Left lobe of liver (tissue), 2 donors: ENCODE results near the gene RASSF6. TPM values are rescaled to one million over a fixed set of nuclear protein-coding genes. Genes with fewer than 3 reads are reported as not detected.
"Not testable (repeated sequence)": the region's sequence is repeated elsewhere in the genome, so short reads cannot be mapped to it uniquely, and the experiment has no call there.

Experiments
- ATAC-seq: fragments of 200-7000 bp; cut with Tn5 transposase; one replicate; pipeline ENCODE4 v1.9.1; 2020; ENCODE audit warnings: mild to moderate bottlenecking, moderate library complexity
- DNase-seq: peaks from one replicate; pipeline ENCODE4 v3.0.0-alpha.2; 2020; ENCODE audit warnings: low spot score
- total RNA-seq: library from RNA; stranded (reverse); gene quantifications from one replicate; pipeline ENCODE4 v1.2.1, GENCODE V29; 2021
- donor health status: DM: no; HTN: no; CAD: no; lungs with moderate emphysema.
- donor health status: DM: no; HTN: yes; CAD: no.

RASSF6 gene
- total RNA-seq, 1 donor from 2014 or later, result 0.23 TPM

GRCh38 chr4:73585345-73585744 lies 34.9 kb downstream of the RASSF6 start:
- ATAC-seq (no peak), DNase-seq (no peak)

- no peak for DNase-seq
- no peak for ATAC-seq
Observed at GRCh38 chr4:73583666-73584065, 36.6 kb downstream of the RASSF6 start.

GRCh38 chr4:73577371-73577770 lies 42.9 kb downstream of the RASSF6 start:
- ATAC-seq, result peak; percentile 31
- DNase-seq, result no peak

GRCh38 chr4:73576381-73576780 lies 43.9 kb downstream of the RASSF6 start:
- no peak for DNase-seq
- ATAC-seq, result no peak

GRCh38 chr4:73575660-73576059 lies 44.6 kb downstream of the RASSF6 start:
- ATAC-seq, result no peak
- no peak for DNase-seq

- DNase-seq (peak; percentile 63), ATAC-seq (peak; percentile 96)
Observed at GRCh38 chr4:73573794-73574528, 46.3 kb downstream of the RASSF6 start.

GRCh38 chr4:73550865-73551264 lies 69.4 kb downstream of the RASSF6 start:
- DNase-seq, ATAC-seq: not testable (repeated sequence)

- ATAC-seq (peak; percentile 22), DNase-seq (peak; percentile 59)
Observed at GRCh38 chr4:73544620-73545019, 75.6 kb downstream of the RASSF6 start.

GRCh38 chr4:73541251-73541650 lies 79.0 kb downstream of the RASSF6 start:
- DNase-seq, result no peak
- ATAC-seq, result peak; percentile 40

- DNase-seq (no peak), ATAC-seq (no peak)
Observed at GRCh38 chr4:73540826-73541225, 79.4 kb downstream of the RASSF6 start.

GRCh38 chr4:73539386-73539785 lies 80.8 kb downstream of the RASSF6 start:
- no peak for DNase-seq
- no peak for ATAC-seq

GRCh38 chr4:73538162-73538561 lies 82.1 kb downstream of the RASSF6 start:
- ATAC-seq (no peak), DNase-seq (no peak)

- peak; percentile 61 for ATAC-seq
- DNase-seq, result no peak
Observed at GRCh38 chr4:73533515-73534422, 86.5 kb downstream of the RASSF6 start.

- no peak for DNase-seq
Observed at GRCh38 chr4:73528171-73528570, 92.1 kb downstream of the RASSF6 start.

GRCh38 chr4:73527196-73527595 lies 93.0 kb downstream of the RASSF6 start:
- no peak for ATAC-seq
- DNase-seq, result no peak

More at GRCh38 chr4:73528171-73528570, 92.1 kb downstream of the RASSF6 start:
- ATAC-seq, result peak; percentile 1

GRCh38 chr4:73525611-73526010 lies 94.6 kb downstream of the RASSF6 start:
- no peak for ATAC-seq
- no peak for DNase-seq

GRCh38 chr4:73523126-73523525 lies 97.1 kb downstream of the RASSF6 start:
- no peak for ATAC-seq

More at GRCh38 chr4:73523126-73523525, 97.1 kb downstream of the RASSF6 start:
- no peak for DNase-seq

Other genes with a start within 250 kb of the RASSF6 start
- 99,767 TPM for gene ALB, start 216.1 kb downstream of the RASSF6 start, total RNA-seq
- 3.3 TPM for gene AFP, start 184.2 kb downstream of the RASSF6 start, total RNA-seq
- 208 TPM for gene AFM, start 138.7 kb downstream of the RASSF6 start, total RNA-seq
- gene CXCL8, start 120.1 kb upstream of the RASSF6 start, total RNA-seq, result 0.28 TPM
- 1.1 TPM for gene CXCL6, start 216.2 kb upstream of the RASSF6 start, total RNA-seq
- gene PF4V1, start 232.9 kb upstream of the RASSF6 start, total RNA-seq, result not detected
- gene CXCL1, start 249.0 kb upstream of the RASSF6 start, total RNA-seq, result 0.23 TPM